GM12878 (cell line): ENCODE data around the gene NEU1. TPM values are rescaled to one million over a fixed set of nuclear protein-coding genes. Genes with fewer than 3 reads are reported as not detected.

Source experiments
- EZH2 ChIP-seq: IDR thresholded peaks from 2 replicates; pipeline ENCODE4 v1.6.1; 2012; ENCODE audit warnings: low read depth, mild to moderate bottlenecking, control low read depth, inconsistent platforms, low read length, borderline replicate concordance; ENCODE audit not compliant: control insufficient read depth
- JUNB ChIP-seq: IDR thresholded peaks from 2 replicates; pipeline ENCODE4 v1.6.1; 2016; ENCODE audit warnings: antibody characterized with exemption, mild to moderate bottlenecking
- MEF2A ChIP-seq: IDR thresholded peaks from 2 replicates; pipeline ENCODE4 v1.6.1; 2011; ENCODE audit warnings: low read depth, mild to moderate bottlenecking, low read length, moderate library complexity; ENCODE audit not compliant: insufficient read depth
- NR2F1 ChIP-seq: fragments of 450-650 bp; conservative IDR thresholded peaks from 2 replicates; pipeline ENCODE4 v1.6.1; 2017; ENCODE audit warnings: mild to moderate bottlenecking
- NRF1 ChIP-seq: conservative IDR thresholded peaks from 2 replicates; pipeline ENCODE4 v1.6.1; 2011; ENCODE audit warnings: mild to moderate bottlenecking, low read depth, low read length, improper control_type of control experiment
- PBX3 ChIP-seq: IDR thresholded peaks from 2 replicates; pipeline ENCODE4 v1.6.1; 2011; ENCODE audit warnings: mild to moderate bottlenecking, low read depth, low read length, moderate library complexity; ENCODE audit not compliant: insufficient replicate concordance
- REST ChIP-seq: IDR thresholded peaks from 2 replicates; pipeline ENCODE4 v1.6.1; 2012; ENCODE audit warnings: mild to moderate bottlenecking, low read depth, low read length
- SRF ChIP-seq, 2 experiments: IDR thresholded peaks; 2 replicates each; pipeline ENCODE4 v1.6.1; 2011; ENCODE audit warnings: low read depth in 2 of 2, low read length in 2 of 2, mild to moderate bottlenecking in 1 of 2, moderate library complexity in 1 of 2
- TCF12 ChIP-seq: IDR thresholded peaks from 2 replicates; pipeline ENCODE4 v1.6.1; 2011; ENCODE audit warnings: low read depth, mild to moderate bottlenecking, low read length
- ZNF207 ChIP-seq: fragments of 450-650 bp; IDR thresholded peaks from 2 replicates; pipeline ENCODE4 v1.6.1; 2014; ENCODE audit warnings: antibody characterized with exemption, mild to moderate bottlenecking, borderline replicate concordance
- ZSCAN29 ChIP-seq: fragments of 450-650 bp; IDR thresholded peaks from 2 replicates; pipeline ENCODE4 v1.6.1; 2017; ENCODE audit warnings: mild to moderate bottlenecking, moderate library complexity
- polyA plus RNA-seq, 11 experiments: library from polyadenylated mRNA; depleted of rRNA in 4 of 11; unstranded in 6 of 11; stranded (reverse) in 5 of 11; fragments of >200 nt; fragmentation: Nextera tagmentation in 4 of 11; fragmentation: Illumina TruSeq in 1 of 11; extraction: Ambion mirVana in 4 of 11; extraction: Trizol in 1 of 11; gene quantifications; 1 replicate in 1 of 11; 2 replicates in 10 of 11; pipeline versions ENCODE4 v1.2.1 to v1.2.3, GENCODE V29; 2011 to 2016; ENCODE audit warnings: inconsistent platforms in 2 of 11, missing spikeins in 2 of 11, low read depth in 1 of 11
- total RNA-seq, 4 experiments: library from RNA; depleted of rRNA in 3 of 4; stranded (reverse); fragments of >200 nt in 3 of 4; fragmentation: Illumina TruSeq in 1 of 4; extraction: Trizol in 1 of 4; gene quantifications; 2 replicates each; pipeline versions ENCODE4 v1.2.1 to v1.2.3, GENCODE V29; 2013 to 2021
- TF ChIP-seq, protein P1 (sequence below): fragments of 150-350 bp; IDR thresholded peaks from 2 replicates; pipeline ENCODE4 v1.6.1; 2016; ENCODE audit warnings: low read depth, low read length
- TF ChIP-seq, protein P2 (sequence below): fragments of 450-650 bp; IDR thresholded peaks from 2 replicates; pipeline ENCODE4 v1.6.1; 2017; ENCODE audit warnings: mild to moderate bottlenecking, moderate library complexity
- TF ChIP-seq, protein P3 (sequence below): IDR thresholded peaks from 2 replicates; pipeline ENCODE4 v1.6.1; 2012; ENCODE audit warnings: low read depth, low read length, improper control_type of control experiment

NEU1 gene
- total and polyA plus RNA-seq, 10 of the 15 experiments (the other 5 are each of a cell fraction or from before 2014, with no cell fraction given): 7.2 to 26.9 (median 21.6) TPM

DNA sequence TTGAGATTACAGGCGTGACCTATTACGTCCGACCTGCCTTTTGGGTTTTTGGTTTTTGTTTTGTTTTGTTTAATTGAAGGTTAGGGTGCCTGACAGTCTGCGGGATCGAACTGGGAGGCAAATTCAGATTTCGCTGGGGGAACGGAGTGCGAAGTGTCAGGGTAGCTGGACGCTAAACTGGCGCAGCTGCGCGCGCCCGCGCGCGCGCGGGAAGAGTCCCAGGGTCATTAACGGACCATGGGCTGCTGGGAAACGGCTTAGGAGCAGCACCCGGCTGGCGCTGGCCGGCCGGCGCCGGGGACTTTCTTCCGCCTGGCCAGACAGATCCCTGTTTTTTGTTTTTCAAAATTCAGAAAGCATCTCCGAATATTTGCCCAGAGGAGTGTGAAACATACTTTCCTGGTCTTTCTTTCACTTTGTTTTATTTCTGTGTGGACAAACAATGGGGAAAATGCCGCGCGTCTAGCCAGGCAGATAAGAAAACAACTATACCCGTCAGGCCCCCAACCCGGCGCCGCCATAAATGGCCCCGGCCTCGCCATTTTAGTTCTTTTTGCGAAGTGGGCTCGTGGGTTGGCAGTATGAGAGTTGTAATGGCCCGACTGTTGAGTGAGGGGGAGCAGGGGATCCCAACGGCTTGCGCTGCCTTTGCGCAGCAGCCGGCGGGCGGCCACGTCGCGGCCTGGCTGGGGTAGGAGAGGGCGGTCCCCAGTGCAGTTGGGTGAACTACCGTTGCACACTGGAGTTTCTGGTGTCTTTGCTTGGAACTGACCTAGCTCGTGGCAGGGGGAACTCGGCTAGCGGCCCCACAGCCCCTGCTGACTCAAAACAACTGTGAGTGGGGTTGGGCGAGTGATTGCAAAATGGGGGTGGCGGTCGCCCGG, 28.0 kb downstream of the NEU1 start (continued):
- TF ChIP-seq, protein P1, sequence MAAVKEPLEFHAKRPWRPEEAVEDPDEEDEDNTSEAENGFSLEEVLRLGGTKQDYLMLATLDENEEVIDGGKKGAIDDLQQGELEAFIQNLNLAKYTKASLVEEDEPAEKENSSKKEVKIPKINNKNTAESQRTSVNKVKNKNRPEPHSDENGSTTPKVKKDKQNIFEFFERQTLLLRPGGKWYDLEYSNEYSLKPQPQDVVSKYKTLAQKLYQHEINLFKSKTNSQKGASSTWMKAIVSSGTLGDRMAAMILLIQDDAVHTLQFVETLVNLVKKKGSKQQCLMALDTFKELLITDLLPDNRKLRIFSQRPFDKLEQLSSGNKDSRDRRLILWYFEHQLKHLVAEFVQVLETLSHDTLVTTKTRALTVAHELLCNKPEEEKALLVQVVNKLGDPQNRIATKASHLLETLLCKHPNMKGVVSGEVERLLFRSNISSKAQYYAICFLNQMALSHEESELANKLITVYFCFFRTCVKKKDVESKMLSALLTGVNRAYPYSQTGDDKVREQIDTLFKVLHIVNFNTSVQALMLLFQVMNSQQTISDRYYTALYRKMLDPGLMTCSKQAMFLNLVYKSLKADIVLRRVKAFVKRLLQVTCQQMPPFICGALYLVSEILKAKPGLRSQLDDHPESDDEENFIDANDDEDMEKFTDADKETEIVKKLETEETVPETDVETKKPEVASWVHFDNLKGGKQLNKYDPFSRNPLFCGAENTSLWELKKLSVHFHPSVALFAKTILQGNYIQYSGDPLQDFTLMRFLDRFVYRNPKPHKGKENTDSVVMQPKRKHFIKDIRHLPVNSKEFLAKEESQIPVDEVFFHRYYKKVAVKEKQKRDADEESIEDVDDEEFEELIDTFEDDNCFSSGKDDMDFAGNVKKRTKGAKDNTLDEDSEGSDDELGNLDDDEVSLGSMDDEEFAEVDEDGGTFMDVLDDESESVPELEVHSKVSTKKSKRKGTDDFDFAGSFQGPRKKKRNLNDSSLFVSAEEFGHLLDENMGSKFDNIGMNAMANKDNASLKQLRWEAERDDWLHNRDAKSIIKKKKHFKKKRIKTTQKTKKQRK: no peak
- TF ChIP-seq TCF12: peak; percentile 65; the same call in 1 of the 2 replicates
- TF ChIP-seq, protein P2, sequence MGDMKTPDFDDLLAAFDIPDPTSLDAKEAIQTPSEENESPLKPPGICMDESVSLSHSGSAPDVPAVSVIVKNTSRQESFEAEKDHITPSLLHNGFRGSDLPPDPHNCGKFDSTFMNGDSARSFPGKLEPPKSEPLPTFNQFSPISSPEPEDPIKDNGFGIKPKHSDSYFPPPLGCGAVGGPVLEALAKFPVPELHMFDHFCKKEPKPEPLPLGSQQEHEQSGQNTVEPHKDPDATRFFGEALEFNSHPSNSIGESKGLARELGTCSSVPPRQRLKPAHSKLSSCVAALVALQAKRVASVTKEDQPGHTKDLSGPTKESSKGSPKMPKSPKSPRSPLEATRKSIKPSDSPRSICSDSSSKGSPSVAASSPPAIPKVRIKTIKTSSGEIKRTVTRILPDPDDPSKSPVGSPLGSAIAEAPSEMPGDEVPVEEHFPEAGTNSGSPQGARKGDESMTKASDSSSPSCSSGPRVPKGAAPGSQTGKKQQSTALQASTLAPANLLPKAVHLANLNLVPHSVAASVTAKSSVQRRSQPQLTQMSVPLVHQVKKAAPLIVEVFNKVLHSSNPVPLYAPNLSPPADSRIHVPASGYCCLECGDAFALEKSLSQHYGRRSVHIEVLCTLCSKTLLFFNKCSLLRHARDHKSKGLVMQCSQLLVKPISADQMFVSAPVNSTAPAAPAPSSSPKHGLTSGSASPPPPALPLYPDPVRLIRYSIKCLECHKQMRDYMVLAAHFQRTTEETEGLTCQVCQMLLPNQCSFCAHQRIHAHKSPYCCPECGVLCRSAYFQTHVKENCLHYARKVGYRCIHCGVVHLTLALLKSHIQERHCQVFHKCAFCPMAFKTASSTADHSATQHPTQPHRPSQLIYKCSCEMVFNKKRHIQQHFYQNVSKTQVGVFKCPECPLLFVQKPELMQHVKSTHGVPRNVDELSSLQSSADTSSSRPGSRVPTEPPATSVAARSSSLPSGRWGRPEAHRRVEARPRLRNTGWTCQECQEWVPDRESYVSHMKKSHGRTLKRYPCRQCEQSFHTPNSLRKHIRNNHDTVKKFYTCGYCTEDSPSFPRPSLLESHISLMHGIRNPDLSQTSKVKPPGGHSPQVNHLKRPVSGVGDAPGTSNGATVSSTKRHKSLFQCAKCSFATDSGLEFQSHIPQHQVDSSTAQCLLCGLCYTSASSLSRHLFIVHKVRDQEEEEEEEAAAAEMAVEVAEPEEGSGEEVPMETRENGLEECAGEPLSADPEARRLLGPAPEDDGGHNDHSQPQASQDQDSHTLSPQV: peak; percentile 87; the same call in 1 of the 2 replicates
- TF ChIP-seq ZSCAN29: no peak
- TF ChIP-seq ZNF207: peak; percentile 45; the same call in 1 of the 2 replicates
- TF ChIP-seq EZH2: no peak
- peak in 1 of 2 experiments; percentile 74; a peak in 2 of 4 replicates for TF ChIP-seq SRF (IDR thresholded peaks at IDR 0.05; ENCODE audit: low read depth in 2 of 2, low read length in 2 of 2)
- TF ChIP-seq NRF1: no peak
- no peak for TF ChIP-seq JUNB
- TF ChIP-seq PBX3: no peak
- TF ChIP-seq, protein P3, sequence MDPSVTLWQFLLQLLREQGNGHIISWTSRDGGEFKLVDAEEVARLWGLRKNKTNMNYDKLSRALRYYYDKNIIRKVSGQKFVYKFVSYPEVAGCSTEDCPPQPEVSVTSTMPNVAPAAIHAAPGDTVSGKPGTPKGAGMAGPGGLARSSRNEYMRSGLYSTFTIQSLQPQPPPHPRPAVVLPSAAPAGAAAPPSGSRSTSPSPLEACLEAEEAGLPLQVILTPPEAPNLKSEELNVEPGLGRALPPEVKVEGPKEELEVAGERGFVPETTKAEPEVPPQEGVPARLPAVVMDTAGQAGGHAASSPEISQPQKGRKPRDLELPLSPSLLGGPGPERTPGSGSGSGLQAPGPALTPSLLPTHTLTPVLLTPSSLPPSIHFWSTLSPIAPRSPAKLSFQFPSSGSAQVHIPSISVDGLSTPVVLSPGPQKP: no peak
- peak; percentile 69 for TF ChIP-seq NR2F1
- peak; percentile 67; the same call in 1 of the 2 replicates for TF ChIP-seq MEF2A
- peak; percentile 50; the same call in 1 of the 2 replicates for TF ChIP-seq REST
